GM23338 (cell line): Measurements from ENCODE around the gene SLC27A4.

ENCODE experiments used
- CREB1 ChIP-seq: fragments of 250-450 bp; sonication (Bioruptor Pico); IDR thresholded peaks from 2 replicates; pipeline ENCODE4 v1.5.0; 2020; ENCODE audit warnings: low read depth, mild to moderate bottlenecking, moderate library complexity
- EZH2 ChIP-seq: fragments of 200-600 bp; sonication (generic); IDR thresholded peaks from one replicate; pipeline ENCODE4 v1.8.0; 2017; ENCODE audit warnings: antibody characterized with exemption, mild to moderate bottlenecking, low read depth; ENCODE audit not compliant: unreplicated experiment
- EZH2phosphoT487 ChIP-seq: fragments of 200-600 bp; sonication (generic); IDR thresholded peaks from one replicate; pipeline ENCODE4 v1.8.1; 2018; ENCODE audit warnings: antibody characterized with exemption; ENCODE audit not compliant: unreplicated experiment
- JUNB ChIP-seq: IDR thresholded peaks from one replicate; pipeline ENCODE4 v1.6.1; 2016; ENCODE audit warnings: antibody characterized with exemption; ENCODE audit not compliant: unreplicated experiment
- NANOG ChIP-seq: IDR thresholded peaks from 2 replicates; pipeline ENCODE4 v1.6.1; 2016; ENCODE audit warnings: antibody characterized with exemption, borderline replicate concordance
- POLR2AphosphoS5 ChIP-seq: IDR thresholded peaks from 2 replicates; pipeline ENCODE4 v1.6.1; 2016; ENCODE audit warnings: antibody characterized with exemption, low read depth
- ZNF114 ChIP-seq: fragments of 250-450 bp; sonication (Bioruptor Pico); IDR thresholded peaks from 2 replicates; pipeline ENCODE4 v1.5.0; 2020; ENCODE audit warnings: mild to moderate bottlenecking, moderate library complexity
- ZNF331 ChIP-seq: fragments of 250-450 bp; sonication (Bioruptor Pico); IDR thresholded peaks from 2 replicates; pipeline ENCODE4 v1.5.0; 2020; ENCODE audit warnings: low read depth, mild to moderate bottlenecking, moderate library complexity
- TF ChIP-seq, protein P1 (sequence below), 2 experiments: fragments of 200-600 bp in 1 of 2; sonication (generic) in 1 of 2; conservative IDR thresholded peaks; 2 replicates each; pipeline versions ENCODE4 v1.5.1 to v1.6.1; 2016 to 2017; ENCODE audit warnings: antibody characterized with exemption in 2 of 2, low read depth in 2 of 2, mild to moderate bottlenecking in 2 of 2, moderate library complexity in 1 of 2
- TF ChIP-seq, protein P2 (sequence below): IDR thresholded peaks from one replicate; pipeline ENCODE4 v1.6.1; 2018; ENCODE audit warnings: antibody characterized with exemption; ENCODE audit not compliant: unreplicated experiment
- TF ChIP-seq, protein P3 (sequence below): IDR thresholded peaks from 2 replicates; pipeline ENCODE4 v1.6.1; 2016; ENCODE audit warnings: antibody characterized with exemption
- TF ChIP-seq, protein P4 (sequence below): fragments of 250-450 bp; sonication (Bioruptor Pico); IDR thresholded peaks from 2 replicates; pipeline ENCODE4 v1.5.0; 2020; ENCODE audit warnings: mild to moderate bottlenecking, moderate library complexity

DNA sequence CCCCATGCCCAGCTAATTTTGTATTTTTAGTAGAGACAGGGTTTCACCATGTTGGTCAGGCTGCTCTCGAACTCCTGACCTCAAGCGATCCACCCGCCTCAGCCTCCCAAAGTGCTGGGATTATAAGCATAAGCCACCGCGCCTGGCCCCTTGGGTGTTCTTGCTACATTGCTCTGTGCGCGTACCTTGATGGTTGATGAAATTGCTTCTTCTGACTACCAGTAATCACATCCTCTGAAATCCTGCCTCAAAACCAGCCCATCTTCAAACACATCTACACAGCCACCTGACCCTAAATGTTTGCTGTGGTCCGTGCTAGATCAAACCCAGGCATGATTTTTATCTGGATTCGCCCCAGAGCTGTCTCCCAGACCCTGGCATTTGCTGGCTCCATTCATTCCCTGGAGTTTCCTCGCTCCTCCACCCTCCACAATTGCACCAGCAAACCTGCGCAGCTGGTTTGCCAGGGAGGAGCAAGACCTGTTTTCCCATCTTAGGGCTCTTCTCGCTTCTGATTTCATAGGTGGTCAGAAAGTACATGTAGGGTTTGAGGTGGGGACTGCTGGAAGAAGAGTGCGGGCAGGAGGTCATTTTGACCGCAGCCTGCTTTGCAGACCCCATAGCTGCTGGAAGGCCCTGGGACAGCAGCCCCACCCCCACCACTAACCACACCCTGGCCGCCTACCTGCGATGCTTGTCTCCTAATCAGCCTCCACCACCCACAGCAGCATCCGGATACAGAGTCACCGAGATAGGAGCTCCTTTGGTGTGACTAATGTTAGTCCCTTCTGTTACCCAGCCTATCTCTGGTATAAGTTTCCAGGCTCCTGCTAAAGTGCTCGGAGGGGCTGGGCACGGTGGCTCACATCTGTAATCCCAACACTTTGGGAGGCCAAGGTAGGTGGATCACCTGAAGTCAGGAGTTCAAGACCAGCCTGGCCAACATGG, 41.5 kb upstream of the SLC27A4 start:
- TF ChIP-seq, protein P1, sequence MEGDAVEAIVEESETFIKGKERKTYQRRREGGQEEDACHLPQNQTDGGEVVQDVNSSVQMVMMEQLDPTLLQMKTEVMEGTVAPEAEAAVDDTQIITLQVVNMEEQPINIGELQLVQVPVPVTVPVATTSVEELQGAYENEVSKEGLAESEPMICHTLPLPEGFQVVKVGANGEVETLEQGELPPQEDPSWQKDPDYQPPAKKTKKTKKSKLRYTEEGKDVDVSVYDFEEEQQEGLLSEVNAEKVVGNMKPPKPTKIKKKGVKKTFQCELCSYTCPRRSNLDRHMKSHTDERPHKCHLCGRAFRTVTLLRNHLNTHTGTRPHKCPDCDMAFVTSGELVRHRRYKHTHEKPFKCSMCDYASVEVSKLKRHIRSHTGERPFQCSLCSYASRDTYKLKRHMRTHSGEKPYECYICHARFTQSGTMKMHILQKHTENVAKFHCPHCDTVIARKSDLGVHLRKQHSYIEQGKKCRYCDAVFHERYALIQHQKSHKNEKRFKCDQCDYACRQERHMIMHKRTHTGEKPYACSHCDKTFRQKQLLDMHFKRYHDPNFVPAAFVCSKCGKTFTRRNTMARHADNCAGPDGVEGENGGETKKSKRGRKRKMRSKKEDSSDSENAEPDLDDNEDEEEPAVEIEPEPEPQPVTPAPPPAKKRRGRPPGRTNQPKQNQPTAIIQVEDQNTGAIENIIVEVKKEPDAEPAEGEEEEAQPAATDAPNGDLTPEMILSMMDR (conservative IDR thresholded peaks at IDR 0.05; ENCODE audit: low read depth in 2 of 2): no peak
- TF ChIP-seq EZH2phosphoT487 (no peak), POLR2AphosphoS5 (no peak), CREB1 (CRISPR knock-in tag) (no peak), EZH2 (no peak), NANOG (no peak), JUNB (no peak), ZNF331 (no peak), ZNF114 (CRISPR knock-in tag) (no peak)
- TF ChIP-seq, protein P2, sequence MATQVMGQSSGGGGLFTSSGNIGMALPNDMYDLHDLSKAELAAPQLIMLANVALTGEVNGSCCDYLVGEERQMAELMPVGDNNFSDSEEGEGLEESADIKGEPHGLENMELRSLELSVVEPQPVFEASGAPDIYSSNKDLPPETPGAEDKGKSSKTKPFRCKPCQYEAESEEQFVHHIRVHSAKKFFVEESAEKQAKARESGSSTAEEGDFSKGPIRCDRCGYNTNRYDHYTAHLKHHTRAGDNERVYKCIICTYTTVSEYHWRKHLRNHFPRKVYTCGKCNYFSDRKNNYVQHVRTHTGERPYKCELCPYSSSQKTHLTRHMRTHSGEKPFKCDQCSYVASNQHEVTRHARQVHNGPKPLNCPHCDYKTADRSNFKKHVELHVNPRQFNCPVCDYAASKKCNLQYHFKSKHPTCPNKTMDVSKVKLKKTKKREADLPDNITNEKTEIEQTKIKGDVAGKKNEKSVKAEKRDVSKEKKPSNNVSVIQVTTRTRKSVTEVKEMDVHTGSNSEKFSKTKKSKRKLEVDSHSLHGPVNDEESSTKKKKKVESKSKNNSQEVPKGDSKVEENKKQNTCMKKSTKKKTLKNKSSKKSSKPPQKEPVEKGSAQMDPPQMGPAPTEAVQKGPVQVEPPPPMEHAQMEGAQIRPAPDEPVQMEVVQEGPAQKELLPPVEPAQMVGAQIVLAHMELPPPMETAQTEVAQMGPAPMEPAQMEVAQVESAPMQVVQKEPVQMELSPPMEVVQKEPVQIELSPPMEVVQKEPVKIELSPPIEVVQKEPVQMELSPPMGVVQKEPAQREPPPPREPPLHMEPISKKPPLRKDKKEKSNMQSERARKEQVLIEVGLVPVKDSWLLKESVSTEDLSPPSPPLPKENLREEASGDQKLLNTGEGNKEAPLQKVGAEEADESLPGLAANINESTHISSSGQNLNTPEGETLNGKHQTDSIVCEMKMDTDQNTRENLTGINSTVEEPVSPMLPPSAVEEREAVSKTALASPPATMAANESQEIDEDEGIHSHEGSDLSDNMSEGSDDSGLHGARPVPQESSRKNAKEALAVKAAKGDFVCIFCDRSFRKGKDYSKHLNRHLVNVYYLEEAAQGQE: no peak
- TF ChIP-seq, protein P3, sequence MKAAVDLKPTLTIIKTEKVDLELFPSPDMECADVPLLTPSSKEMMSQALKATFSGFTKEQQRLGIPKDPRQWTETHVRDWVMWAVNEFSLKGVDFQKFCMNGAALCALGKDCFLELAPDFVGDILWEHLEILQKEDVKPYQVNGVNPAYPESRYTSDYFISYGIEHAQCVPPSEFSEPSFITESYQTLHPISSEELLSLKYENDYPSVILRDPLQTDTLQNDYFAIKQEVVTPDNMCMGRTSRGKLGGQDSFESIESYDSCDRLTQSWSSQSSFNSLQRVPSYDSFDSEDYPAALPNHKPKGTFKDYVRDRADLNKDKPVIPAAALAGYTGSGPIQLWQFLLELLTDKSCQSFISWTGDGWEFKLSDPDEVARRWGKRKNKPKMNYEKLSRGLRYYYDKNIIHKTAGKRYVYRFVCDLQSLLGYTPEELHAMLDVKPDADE: no peak
- TF ChIP-seq, protein P4, sequence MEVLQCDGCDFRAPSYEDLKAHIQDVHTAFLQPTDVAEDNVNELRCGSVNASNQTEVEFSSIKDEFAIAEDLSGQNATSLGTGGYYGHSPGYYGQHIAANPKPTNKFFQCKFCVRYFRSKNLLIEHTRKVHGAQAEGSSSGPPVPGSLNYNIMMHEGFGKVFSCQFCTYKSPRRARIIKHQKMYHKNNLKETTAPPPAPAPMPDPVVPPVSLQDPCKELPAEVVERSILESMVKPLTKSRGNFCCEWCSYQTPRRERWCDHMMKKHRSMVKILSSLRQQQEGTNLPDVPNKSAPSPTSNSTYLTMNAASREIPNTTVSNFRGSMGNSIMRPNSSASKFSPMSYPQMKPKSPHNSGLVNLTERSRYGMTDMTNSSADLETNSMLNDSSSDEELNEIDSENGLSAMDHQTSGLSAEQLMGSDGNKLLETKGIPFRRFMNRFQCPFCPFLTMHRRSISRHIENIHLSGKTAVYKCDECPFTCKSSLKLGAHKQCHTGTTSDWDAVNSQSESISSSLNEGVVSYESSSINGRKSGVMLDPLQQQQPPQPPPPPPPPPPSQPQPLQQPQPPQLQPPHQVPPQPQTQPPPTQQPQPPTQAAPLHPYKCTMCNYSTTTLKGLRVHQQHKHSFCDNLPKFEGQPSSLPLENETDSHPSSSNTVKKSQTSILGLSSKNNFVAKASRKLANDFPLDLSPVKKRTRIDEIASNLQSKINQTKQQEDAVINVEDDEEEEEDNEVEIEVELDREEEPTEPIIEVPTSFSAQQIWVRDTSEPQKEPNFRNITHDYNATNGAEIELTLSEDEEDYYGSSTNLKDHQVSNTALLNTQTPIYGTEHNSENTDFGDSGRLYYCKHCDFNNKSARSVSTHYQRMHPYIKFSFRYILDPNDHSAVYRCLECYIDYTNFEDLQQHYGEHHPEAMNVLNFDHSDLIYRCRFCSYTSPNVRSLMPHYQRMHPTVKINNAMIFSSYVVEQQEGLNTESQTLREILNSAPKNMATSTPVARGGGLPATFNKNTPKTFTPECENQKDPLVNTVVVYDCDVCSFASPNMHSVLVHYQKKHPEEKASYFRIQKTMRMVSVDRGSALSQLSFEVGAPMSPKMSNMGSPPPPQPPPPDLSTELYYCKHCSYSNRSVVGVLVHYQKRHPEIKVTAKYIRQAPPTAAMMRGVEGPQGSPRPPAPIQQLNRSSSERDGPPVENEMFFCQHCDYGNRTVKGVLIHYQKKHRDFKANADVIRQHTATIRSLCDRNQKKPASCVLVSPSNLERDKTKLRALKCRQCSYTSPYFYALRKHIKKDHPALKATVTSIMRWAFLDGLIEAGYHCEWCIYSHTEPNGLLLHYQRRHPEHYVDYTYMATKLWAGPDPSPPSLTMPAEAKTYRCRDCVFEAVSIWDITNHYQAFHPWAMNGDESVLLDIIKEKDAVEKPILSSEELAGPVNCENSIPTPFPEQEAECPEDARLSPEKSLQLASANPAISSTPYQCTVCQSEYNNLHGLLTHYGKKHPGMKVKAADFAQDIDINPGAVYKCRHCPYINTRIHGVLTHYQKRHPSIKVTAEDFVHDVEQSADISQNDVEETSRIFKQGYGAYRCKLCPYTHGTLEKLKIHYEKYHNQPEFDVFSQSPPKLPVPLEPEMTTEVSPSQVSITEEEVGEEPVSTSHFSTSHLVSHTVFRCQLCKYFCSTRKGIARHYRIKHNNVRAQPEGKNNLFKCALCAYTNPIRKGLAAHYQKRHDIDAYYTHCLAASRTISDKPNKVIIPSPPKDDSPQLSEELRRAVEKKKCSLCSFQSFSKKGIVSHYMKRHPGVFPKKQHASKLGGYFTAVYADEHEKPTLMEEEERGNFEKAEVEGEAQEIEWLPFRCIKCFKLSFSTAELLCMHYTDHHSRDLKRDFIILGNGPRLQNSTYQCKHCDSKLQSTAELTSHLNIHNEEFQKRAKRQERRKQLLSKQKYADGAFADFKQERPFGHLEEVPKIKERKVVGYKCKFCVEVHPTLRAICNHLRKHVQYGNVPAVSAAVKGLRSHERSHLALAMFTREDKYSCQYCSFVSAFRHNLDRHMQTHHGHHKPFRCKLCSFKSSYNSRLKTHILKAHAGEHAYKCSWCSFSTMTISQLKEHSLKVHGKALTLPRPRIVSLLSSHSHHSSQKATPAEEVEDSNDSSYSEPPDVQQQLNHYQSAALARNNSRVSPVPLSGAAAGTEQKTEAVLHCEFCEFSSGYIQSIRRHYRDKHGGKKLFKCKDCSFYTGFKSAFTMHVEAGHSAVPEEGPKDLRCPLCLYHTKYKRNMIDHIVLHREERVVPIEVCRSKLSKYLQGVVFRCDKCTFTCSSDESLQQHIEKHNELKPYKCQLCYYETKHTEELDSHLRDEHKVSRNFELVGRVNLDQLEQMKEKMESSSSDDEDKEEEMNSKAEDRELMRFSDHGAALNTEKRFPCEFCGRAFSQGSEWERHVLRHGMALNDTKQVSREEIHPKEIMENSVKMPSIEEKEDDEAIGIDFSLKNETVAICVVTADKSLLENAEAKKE (CRISPR knock-in tag): no peak
